Muscle layer of duodenum (tissue), 2 donors: ENCODE measurements around the gene PDS5B.

ENCODE experiments used
- H3K27ac ChIP-seq: one replicate; pipeline ENCODE4 v1.7.0; 2013; ENCODE audit warnings: mild to moderate bottlenecking, low read length
- H3K27me3 ChIP-seq: one replicate; pipeline ENCODE4 v1.7.0; 2013; ENCODE audit warnings: low read depth, mild to moderate bottlenecking, control low read depth, low read length
- H3K36me3 ChIP-seq, 2 donors: one replicate each; pipeline ENCODE4 v1.7.0; 2013; ENCODE audit warnings: low read length in 2 of 2, control low read depth in 1 of 2, mild to moderate bottlenecking in 1 of 2; ENCODE audit not compliant: insufficient read depth in 2 of 2, control insufficient read depth in 1 of 2
- H3K4me1 ChIP-seq, 2 donors: one replicate each; pipeline ENCODE4 v1.7.0; 2013; ENCODE audit warnings: low read length in 2 of 2, mild to moderate bottlenecking in 2 of 2, control low read depth in 1 of 2, moderate library complexity in 1 of 2; ENCODE audit not compliant: insufficient read depth in 2 of 2, control insufficient read depth in 1 of 2
- H3K4me3 ChIP-seq, 2 donors: one replicate each; pipeline ENCODE4 v1.7.0; 2013; ENCODE audit warnings: low read length in 2 of 2, low read depth in 1 of 2, mild to moderate bottlenecking in 1 of 2
- H3K9me3 ChIP-seq, 2 donors: one replicate each; pipeline ENCODE4 v1.7.0; 2013; ENCODE audit warnings: low read length in 2 of 2, control low read depth in 1 of 2, mild to moderate bottlenecking in 1 of 2; ENCODE audit not compliant: control insufficient read depth in 1 of 2
- donor health status: healthy.

The PDS5B gene

GRCh38 chr13:32589471-32589870, 3.2 kb downstream of the PDS5B start:
- Histone ChIP-seq H3K27me3 (no peaks in the 10 kb centered on the region), H3K4me1 (peaks cover 4 to 16% of the 10 kb centered on the region in 2 donors), H3K27ac (peak overlapping the region; percentile 68)

GRCh38 chr13:32590266-32590665, 4.0 kb downstream of the PDS5B start:
- H3K4me1 ChIP-seq: peaks cover 4 to 16% of the 10 kb centered on the region in 2 donors
- no peaks in the 10 kb centered on the region for H3K27me3 ChIP-seq
- peak overlapping the region; percentile 35 for H3K27ac ChIP-seq
- H3K9me3 ChIP-seq: no peaks in the 10 kb centered on the region
- H3K4me3 ChIP-seq: no peak overlapping the region
- no peaks in the 10 kb centered on the region for H3K36me3 ChIP-seq

More at GRCh38 chr13:32589471-32589870, 3.2 kb downstream of the PDS5B start:
- Histone ChIP-seq H3K4me3 (peak overlapping the region; percentile 18 to 78), H3K36me3 (no peaks in the 10 kb centered on the region), H3K9me3 (no peaks in the 10 kb centered on the region)

- H3K4me1 ChIP-seq: peaks cover 4 to 12% of the 10 kb centered on the region in 2 donors
- no peaks in the 10 kb centered on the region for H3K9me3 ChIP-seq
- no peak overlapping the region for H3K27ac ChIP-seq
- no peaks in the 10 kb centered on the region for H3K36me3 ChIP-seq
- no peak overlapping the region for H3K4me3 ChIP-seq
- H3K27me3 ChIP-seq: no peaks in the 10 kb centered on the region
Measured at GRCh38 chr13:32592082-32592481, 5.8 kb downstream of the PDS5B start.

GRCh38 chr13:32594157-32594738, 8.0 kb downstream of the PDS5B start:
- no peaks in the 10 kb centered on the region for H3K36me3 ChIP-seq
- no peak overlapping the region for H3K4me3 ChIP-seq
- H3K4me1 ChIP-seq: peaks cover 4 to 12% of the 10 kb centered on the region in 2 donors
- H3K9me3 ChIP-seq: no peaks in the 10 kb centered on the region
- H3K27ac ChIP-seq: no peak overlapping the region
- no peaks in the 10 kb centered on the region for H3K27me3 ChIP-seq

- H3K4me1 ChIP-seq: peaks cover 4 to 9% of the 10 kb centered on the region in 2 donors
- H3K27me3 ChIP-seq: no peaks in the 10 kb centered on the region
- no peaks in the 10 kb centered on the region for H3K9me3 ChIP-seq
- H3K27ac ChIP-seq: no peak overlapping the region
- H3K4me3 ChIP-seq: no peak overlapping the region
- no peaks in the 10 kb centered on the region for H3K36me3 ChIP-seq
Measured at GRCh38 chr13:32595306-32595705, 9.1 kb downstream of the PDS5B start.

GRCh38 chr13:32600890-32601289, 14.6 kb downstream of the PDS5B start:
- Histone ChIP-seq H3K36me3 (no peaks in the 10 kb centered on the region), H3K27ac (no peak overlapping the region), H3K27me3 (no peaks in the 10 kb centered on the region), H3K9me3 (no peaks in the 10 kb centered on the region), H3K4me1 (peaks cover 0 to 6% of the 10 kb centered on the region in 2 donors), H3K4me3 (no peak overlapping the region)

- Histone ChIP-seq H3K4me1 (no peaks in the 10 kb centered on the region), H3K27me3 (no peaks in the 10 kb centered on the region), H3K36me3 (no peaks in the 10 kb centered on the region), H3K4me3 (no peak overlapping the region), H3K27ac (no peak overlapping the region), H3K9me3 (no peaks in the 10 kb centered on the region)
Measured at GRCh38 chr13:32609428-32609827, 23.2 kb downstream of the PDS5B start.

- no peaks in the 10 kb centered on the region for H3K27me3 ChIP-seq
- H3K27ac ChIP-seq: no peak overlapping the region
- H3K4me3 ChIP-seq: no peak overlapping the region
- H3K9me3 ChIP-seq: no peaks in the 10 kb centered on the region
- H3K36me3 ChIP-seq: no peaks in the 10 kb centered on the region
- H3K4me1 ChIP-seq: no peaks in the 10 kb centered on the region
Measured at GRCh38 chr13:32610538-32610937, 24.3 kb downstream of the PDS5B start.

GRCh38 chr13:32610977-32611376, 24.7 kb downstream of the PDS5B start:
- no peaks in the 10 kb centered on the region for H3K9me3 ChIP-seq
- H3K4me3 ChIP-seq: no peak overlapping the region

GRCh38 chr13:32616883-32617511, 30.7 kb downstream of the PDS5B start:
- Histone ChIP-seq H3K27me3 (no peaks in the 10 kb centered on the region), H3K36me3 (no peaks in the 10 kb centered on the region), H3K4me3 (no peak overlapping the region), H3K9me3 (no peaks in the 10 kb centered on the region), H3K27ac (no peak overlapping the region), H3K4me1 (no peaks in the 10 kb centered on the region)

More at GRCh38 chr13:32610977-32611376, 24.7 kb downstream of the PDS5B start:
- H3K36me3 ChIP-seq: no peaks in the 10 kb centered on the region
- H3K4me1 ChIP-seq: no peaks in the 10 kb centered on the region
- H3K27ac ChIP-seq: no peak overlapping the region
- no peaks in the 10 kb centered on the region for H3K27me3 ChIP-seq

- peaks cover 4 to 24% of the 10 kb centered on the region in 2 donors for H3K4me1 ChIP-seq
- no peaks in the 10 kb centered on the region for H3K36me3 ChIP-seq
- H3K27me3 ChIP-seq: no peaks in the 10 kb centered on the region
- H3K27ac ChIP-seq: no peak overlapping the region
- no peak overlapping the region for H3K4me3 ChIP-seq
- peaks cover 0 to 9% of the 10 kb centered on the region in 2 donors for H3K9me3 ChIP-seq
Measured at GRCh38 chr13:32622827-32623226, 36.6 kb downstream of the PDS5B start.

- H3K9me3 ChIP-seq: peaks cover 0 to 9% of the 10 kb centered on the region in 2 donors
- no peak overlapping the region for H3K27ac ChIP-seq
- H3K27me3 ChIP-seq: no peaks in the 10 kb centered on the region
- no peak overlapping the region for H3K4me3 ChIP-seq
- peaks cover 4 to 29% of the 10 kb centered on the region in 2 donors for H3K4me1 ChIP-seq
- H3K36me3 ChIP-seq: no peaks in the 10 kb centered on the region
Measured at GRCh38 chr13:32624441-32624840, 38.2 kb downstream of the PDS5B start.
